Suppressor macrophage treated with lipopolysaccharide for 4 hours (primary cell): ENCODE results near the gene VWA5B1.

ENCODE experiments used
- DNase-seq: peaks from one replicate; pipeline ENCODE4 v3.0.0-alpha.2; 2020

Gene VWA5B1

DNA sequence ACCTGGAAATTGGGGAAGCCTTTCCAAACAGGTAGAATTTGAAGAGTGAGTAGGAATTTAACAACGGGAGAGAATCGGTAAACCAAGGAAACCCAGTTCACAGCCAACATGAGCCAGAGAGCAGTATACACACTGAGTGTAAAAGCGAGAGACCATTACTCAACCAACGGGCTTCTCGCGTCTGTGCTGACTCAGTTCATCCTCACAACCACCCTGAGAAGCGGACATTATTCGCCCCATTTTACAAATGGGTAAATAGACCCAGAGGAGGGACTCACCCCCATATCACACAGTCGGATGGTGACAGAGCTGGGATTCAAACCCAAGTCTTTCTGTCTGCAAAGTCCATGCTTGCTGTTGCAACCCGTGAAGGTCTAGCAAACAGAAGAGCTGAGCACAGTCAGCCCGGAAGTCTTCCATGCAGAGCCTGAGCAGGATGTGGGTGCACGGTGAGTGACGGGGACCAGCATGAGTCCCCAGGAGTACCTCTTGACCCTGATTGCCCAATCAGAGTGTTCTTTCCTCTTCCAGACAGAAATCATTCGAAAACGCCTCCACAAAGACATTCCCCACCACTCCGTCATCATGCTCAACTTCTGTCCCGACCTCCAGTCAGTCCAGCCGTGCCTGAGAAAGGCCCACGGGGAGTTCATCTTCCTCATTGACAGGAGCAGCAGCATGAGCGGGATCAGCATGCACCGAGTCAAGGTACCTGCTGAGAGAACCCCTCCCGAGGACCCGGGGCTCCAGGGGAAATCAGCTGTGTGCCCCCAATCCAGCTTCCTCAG is 32.3 kb downstream of the VWA5B1 start:
- DNase-seq: no peak

DNA sequence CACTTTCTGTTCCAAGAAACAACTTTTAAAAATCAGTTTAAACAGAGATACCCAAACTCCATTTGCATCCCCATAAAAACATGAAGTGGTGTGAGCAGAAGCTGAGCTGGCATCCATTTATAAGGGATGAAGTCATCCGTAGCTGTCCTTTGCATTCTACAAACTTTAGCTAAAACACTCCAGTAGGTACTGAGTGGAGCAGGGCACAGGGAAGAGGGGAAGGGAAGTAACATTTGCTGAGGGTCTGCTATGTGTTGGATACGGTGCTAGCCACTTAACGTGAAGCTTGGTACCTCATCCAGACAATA is 32.9 kb downstream of the VWA5B1 start:
- no peak for DNase-seq

DNA sequence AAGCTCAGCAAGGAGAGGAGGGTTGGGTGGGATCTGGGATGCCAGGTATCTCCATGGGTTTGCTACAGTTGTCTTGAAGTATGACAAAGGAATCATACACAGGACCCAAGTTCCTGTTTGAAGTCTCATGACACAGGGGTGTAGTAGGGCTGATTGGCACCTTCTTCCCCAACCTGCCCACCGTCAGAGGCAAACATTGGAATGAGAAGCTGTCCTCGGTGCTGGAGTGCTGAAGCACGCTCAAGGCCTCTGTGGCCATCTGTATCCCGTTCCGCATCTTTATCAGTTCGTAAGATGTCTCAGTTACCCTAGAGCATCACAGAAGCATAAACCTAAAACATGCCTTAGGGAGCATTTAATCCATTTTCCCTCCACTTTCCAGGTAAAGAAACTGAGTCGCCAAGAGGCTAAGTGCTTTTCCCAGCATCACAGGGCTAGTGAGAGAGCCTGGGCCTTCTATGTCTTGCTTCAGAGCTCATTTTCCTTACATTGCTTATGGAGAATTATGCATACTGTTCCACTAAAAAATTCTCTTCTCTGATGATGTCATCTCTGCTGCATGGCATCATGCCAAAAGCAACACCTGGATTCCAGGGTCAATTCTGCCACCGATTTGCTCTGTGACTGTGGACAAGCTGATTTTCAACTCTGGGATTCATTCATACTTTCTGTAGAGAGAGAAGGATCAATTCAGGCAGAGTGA is 34.2 kb downstream of the VWA5B1 start:
- DNase-seq: no peak

DNA sequence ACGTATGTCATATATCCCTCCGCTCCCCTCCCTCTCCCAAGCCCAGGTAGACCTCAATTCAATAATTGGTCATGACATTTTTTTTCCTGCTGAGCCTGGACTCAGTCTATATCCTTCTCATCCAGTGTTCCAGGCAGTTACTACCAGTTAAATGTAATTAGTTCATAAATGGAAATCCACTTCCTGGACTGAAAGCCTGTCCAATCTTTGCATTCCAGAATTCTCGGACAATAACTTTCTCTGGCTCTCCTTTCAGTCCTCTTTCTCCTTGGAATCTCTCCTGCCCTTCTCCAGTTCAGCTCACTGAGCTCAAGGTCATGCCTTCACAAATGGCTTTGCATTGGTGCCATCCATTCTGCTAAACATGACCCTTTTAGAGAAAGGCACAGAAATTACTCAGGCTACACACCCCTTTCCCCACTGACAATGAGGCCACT is 34.8 kb downstream of the VWA5B1 start:
- no peak for DNase-seq

DNA sequence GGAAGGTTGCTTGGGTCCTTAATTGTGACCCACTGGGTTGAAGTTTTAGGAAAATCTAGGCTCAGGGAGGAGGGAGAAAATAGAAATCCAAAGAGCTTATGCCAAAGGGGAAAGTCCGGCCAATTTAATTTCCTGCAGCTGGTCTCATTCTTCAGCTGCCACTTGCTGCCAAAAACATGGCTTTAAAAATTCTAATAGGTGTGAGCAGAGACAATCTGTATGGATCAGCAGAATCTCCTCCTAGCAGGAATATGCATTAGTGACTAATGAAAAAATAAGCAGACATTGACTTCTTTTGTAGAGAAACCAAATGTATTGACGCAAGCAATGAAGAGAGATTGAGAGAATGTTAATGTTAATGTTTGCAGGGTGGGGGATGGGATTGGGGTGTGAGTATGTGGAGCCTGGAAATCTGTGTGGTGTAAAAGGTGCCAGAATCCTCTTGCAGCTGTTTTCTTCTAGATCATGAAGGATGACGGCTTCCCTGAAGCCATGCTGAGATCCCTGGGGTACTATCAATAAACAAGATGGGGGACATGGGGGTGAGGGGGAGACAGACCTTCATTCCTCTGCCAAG is 35.3 kb downstream of the VWA5B1 start:
- no peak for DNase-seq

DNA sequence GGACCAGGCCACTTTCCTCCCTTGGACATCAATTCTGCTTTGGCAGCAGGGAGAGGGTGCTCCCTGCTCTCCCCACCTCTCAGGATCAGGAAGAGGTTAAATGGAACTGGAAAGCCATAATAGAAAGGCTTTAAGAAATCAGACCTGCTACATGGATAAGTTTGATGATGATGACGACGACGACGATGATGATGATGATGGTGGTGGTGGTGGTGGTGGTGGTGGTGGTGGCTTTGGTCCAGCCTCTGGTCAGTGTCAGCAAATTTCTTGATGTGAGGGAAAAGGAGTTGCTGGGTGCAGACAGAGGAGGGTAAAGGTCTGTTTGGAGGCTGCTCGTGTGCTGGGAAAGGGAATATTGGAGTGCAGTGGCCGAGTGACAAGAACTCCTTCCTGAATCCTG is 36.8 kb downstream of the VWA5B1 start:
- no peak for DNase-seq

DNA sequence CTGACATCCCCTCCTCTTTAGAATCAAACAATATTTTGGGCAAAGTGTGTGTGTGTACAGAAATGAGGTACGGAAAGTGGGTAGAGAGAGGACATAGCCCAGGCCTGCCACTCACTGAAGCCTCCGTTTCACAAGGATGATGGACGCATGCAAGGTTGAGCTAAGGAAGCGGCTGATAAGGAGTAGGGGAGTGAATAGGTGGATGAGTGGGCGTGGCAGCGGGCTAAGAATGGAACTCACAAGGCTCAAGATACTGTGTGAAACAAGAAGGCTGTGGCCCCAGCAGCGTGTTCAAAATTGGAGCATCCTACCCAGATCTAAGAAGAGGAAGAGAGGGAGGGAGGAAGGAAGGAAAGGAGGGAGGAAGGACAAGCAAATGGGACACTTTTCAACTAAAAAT is 37.5 kb downstream of the VWA5B1 start:
- no peak for DNase-seq

DNA sequence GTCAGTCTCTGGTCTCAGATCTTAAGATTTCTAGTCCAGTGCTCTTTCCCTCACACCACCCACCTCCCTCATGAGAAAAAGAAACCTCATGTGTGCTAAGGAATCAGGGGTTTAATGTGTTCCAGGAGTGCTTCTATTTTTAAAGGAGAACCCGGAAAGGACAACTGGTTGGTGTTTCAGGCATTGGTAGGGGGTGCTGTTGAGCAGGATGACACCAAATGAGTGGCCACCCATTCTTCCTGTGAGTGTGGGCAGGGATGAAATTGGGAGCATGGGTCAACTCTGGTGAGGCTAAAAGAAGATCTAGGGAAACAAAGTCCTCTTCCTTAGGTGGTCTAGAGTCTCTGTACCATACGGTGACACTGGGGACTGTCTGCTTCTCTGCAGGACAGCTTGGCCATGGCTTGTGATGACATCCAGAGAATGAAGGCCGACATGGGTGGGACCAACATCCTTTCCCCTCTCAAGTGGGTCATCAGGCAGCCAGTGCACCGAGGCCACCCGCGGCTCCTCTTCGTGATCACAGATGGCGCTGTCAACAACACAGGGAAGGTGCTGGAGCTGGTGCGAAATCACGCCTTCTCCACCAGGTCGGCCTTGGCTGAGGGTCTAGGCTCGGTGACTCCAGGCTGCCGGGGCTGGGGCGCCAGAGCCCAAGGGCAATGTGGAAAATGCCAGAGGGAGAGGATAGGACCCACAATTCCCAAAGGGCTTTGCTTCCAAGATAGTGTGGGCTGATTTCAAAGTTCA is 39.3 kb downstream of the VWA5B1 start:
- no peak for DNase-seq

DNA sequence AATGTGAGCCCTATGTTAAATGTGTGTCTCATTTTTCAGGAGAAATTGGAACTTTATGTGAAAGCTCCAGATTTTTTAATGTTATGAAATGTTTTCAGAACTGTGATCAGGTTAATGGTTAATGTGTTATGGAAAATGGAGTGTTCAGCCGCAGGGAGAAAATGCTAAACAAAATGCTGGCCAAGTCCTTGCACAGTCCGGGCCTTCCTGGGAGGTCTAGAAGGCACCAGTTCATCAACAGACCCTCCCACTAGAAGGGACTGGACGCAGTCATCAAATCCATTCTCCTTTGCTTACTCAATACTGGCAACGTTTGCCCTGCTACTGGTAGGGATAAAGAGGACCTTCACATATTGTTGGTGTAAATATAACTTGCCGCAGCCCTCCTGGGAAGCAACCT is 43.4 kb downstream of the VWA5B1 start:
- DNase-seq: no peak

DNA sequence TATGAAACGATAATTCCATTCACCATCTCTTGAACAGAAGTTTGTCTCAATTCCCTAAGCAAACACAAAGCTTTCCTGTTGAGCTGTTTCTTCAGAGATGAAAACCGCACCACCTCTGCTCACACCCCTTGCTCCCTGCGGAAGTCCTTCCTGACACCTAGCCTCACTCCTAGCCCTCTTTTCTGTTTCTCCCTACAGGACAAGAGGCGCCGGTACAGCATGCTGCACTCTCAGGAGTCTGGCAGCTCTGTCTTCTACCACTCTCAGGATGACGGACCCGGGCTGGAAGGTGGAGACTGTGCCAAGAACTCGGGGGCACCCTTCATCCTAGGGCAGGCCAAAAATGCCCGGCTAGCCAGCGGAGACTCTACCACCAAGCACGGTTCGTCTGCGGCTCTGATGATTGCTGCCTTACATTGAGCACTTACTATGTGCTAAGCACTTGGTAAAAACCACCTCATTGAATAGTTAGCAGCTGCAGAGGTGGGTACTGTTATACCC is 45.5 kb downstream of the VWA5B1 start:
- no peak for DNase-seq

DNA sequence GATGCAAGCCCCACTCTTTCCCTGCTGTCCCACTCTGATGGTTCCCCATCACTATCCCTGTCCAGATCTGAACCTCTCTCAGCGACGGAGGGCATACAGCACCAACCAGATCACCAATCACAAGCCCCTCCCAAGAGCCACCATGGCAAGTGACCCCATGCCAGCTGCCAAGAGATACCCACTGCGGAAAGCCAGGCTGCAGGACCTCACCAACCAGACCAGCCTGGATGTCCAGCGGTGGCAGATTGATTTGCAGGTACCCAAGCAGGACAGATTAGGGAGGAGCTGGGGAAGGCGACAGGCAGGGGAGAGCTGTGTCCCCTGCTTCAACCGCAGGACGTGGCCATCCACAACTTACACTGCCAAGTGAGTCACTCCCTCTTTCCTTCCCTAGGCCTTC is 46.9 kb downstream of the VWA5B1 start:
- DNase-seq: no peak

DNA sequence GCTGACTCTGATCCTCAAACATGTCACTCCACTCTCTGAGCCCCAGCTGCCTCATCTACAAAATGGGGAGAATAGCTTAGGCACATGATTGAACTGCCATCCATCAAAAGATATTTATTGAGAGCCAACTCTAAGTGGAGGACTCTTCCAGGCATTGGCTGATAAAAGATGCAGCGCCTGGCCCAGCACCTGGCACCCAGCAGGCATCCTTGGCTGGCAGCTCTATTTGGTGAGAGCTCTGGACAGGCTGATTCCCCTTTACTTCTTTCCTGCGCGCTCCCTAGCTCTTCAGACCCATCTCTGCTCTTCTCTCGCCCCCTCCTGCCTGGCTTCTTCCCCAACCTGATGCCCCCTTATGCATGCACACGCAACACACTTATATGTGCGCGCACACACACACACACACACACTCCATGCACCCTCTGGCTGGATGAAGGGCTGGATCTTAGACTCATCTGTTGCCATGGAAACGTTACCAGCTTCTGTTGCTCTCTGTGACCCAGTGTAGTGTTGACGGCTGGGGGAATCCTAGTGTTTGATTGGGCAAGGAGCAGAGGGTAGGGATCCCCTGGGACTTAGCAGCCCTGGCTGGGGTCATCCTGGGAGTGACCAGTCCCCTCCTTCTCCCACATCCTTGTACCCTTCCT is 49.3 kb downstream of the VWA5B1 start:
- no peak for DNase-seq

DNA sequence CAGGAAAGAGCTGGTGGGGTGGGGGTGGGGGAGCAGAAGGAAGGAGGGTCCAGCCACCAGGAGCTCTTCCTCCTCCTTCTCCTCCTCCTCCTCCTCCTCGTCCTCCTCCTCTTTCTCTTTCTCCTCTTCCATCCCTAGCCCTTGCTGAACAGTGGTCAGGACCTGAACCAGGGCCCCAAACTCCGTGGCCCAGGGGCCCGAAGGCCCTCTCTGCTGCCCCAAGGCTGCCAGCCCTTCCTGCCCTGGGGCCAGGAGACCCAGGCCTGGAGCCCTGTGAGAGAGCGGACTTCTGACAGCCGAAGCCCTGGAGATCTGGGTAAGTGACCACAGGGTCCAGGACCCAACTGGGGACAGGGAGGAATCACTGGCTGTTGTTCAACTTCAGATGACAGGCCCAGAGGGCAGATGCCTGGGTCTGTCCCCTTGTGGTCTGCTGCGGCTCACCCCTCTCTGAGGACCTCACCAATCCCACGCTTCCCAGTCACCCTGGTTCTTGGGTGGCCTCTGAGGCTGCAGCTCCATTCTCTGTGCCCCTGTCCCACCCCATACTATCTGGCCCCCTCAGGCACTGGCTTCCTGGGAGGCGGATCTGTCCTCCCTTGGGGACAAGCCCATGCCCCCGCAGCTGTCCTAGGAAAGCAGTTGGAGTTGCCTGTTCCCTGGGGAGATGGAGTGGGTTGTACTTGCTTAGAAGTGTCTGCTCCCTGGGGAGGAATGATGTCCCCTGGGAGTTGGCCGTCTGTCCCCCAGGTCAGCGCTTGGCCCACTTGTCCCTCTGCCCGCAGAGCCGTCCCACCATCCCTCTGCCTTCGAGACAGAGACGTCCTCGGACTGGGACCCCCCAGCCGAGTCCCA is 51.8 kb downstream of the VWA5B1 start:
- no peak for DNase-seq

DNA sequence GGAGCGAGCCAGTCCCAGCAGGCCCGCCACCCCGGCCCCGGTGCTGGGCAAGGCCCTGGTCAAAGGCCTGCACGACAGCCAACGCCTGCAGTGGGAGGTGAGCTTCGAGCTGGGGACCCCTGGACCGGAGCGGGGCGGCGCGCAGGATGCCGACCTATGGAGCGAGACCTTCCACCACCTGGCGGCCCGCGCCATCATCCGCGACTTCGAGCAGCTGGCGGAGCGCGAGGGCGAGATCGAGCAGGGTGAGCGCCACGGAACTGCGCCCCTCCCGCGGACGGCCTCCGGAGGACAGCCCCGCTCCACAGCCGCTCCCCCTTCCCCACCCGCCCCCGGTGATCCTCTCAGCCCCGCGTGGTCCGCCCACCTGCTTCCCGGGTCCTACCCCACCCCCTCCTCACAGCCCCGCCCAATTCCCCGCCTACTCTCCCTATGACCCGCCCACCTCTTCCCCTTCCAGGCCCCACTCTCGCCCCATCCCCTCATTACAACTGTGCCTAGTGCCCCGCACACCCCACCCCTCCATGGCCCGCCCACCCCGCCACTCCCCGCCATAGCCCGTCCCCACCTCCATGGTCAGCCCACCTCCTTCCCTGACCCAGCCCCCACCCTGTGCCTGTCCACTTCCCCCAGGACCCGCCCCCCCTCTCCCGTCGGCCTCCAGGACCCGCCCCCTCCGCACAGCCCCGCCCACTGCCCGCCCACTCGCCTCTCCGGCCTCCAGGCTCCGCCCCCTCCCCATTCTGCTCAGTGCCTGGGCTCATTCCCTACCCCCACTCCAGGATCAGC is 52.7 kb downstream of the VWA5B1 start:
- no peak for DNase-seq

DNA sequence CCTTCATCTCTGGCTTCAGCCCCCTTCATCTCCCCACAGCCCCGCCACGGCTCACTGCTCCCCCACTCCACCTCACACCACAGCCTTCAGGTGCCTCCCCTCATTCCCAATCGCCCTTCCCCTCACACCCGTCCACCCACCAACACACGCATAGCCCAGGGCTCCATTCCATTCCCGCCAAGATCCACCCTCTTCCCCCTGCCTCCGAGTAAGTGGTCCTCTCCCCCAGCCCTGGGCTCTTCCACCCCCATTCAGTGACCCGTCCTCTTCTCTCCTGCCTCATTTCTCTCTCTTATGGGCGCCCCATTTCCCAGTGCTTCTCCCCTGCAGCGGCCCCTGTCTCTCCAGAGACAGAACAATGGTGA is 53.2 kb downstream of the VWA5B1 start:
- DNase-seq: no peak

DNA sequence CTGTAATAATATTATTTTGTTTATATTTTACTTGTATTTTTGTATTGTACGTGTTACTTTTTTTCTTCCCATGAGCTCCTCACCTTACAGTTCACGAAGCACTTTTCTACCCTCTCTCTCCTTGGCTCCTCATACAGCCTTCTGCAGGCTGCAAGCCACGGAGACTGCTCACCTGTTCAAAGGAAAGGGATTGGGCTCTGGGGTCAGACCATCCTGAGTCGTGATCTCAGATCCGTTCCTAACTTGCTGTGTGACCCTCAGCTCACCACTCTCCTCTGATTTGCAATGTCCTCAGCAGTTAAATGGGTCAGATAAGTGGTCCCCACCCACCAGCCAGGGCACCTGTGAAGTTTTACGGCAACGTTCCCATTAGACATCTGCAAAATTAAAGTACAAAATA is 54.1 kb downstream of the VWA5B1 start:
- no peak for DNase-seq

DNA sequence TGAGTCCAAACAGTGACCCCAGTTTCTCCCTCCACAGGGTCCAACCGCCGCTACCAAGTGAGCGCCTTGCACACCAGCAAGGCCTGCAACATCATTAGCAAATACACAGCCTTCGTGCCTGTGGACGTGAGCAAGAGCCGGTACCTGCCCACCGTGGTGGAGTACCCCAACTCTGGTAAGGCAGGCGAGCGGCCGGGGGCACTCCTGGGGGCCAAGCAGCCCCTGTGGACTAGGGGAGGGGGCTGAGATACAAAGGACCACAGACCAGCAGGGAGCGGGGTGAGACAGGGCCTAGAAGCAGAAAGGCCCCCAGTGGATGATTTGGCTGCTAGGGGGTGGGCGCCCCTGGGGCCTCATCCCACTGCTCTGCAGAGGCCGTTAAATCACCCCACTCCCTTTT is 54.7 kb downstream of the VWA5B1 start:
- DNase-seq: no peak

DNA sequence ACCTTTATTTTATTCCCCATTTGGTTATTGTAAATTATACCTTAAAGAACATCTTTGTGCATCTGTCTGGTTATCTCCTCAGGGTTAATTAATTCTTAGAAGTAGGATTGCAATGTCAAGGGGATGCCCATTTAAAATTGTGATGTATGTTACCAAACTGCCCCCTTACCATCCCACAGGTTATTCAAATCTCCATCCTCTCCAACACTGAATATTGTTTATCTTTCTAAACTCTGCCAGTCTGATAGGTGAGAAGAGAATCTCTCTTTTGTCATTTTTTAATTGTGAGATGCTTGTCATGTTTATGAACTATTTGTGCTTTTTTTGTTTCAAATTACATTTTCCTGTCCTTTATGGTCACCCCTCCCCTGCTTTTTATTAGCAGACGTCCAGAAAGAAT is 55.8 kb downstream of the VWA5B1 start:
- DNase-seq: no peak

DNA sequence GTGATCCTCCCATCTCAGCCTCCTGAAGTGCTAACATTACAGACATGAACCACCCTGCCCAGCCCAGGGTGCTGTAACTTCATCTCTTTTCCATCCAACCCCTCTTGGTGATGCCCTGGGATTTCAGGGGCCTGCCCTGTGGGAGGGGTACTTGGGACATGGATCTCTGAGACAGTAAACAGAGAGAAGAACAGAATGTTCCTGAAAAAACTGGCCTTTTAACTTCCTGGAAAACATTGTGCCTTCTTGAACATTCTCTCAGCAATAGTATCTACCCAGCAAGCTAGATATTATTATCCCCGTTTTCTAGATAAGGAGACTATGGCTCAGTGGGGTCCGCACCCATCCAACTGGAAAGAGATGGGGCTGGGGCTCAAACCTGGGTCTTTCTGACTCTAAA is 57.0 kb downstream of the VWA5B1 start:
- no peak for DNase-seq

DNA sequence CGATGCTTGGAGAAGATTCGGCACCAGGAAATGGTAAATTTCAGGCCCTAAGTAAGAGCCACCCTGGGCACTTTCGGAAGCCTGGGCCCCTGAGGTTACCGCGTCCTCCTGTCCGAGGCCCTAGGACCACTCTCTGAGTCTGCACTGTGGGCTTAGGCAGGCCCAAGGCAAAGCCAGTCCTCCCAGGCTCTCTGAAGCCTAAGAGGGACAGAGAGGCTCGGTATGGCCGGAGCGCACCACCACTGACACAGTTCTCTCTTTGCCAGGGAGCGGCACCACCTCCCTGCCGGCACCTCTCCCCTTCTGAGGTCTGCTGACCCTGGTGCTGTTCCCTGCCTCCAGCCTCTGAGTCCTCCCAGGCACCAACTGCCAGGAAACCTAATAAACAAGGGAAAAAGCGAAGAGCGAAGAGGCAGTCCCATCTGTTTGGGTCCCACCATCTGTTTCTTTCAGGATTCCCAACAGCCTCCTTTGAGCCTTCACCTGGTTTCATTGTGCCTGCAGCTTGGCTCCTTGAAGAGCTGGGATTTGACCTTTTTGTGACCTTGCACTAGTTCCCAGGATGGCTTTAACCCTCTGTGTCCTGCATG is 57.7 kb downstream of the VWA5B1 start:
- DNase-seq: no peak

DNA sequence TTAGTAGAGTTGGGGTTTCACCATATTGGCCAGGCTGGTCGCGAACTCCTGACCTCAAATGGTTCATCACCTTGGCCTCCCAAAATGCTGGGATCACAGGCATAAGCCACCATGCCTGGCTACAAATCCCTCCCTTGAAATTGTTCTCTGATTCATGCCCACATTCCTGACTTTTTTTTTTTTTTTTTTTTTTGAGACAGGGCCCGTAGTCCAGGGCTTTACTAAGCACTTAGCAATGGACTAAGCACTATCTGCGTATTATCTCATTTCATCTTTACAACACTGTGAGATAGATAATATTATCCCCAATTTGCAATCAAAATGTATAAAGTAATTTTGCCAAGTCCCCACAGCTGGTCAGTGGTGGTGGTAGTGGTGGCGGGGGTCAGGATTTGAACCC is 58.9 kb downstream of the VWA5B1 start:
- no peak for DNase-seq
